NCI-H510A (cell line): ENCODE data around the gene SRRM4.

Experiments
- DNase-seq: peaks from one replicate; lab custom pipeline; 2025; lab: John Stamatoyannopoulos, UW

Gene SRRM4

GRCh38 chr12:119169150-119169549 lies 187.8 kb downstream of the SRRM4 start:
- peak; percentile 8 for DNase-seq

GRCh38 chr12:119171291-119171690 lies 189.9 kb downstream of the SRRM4 start:
- DNase-seq: no peak

- no peak for DNase-seq
These were observed 190.5 kb downstream of the SRRM4 start for GRCh38 chr12:119171691-119172425.

GRCh38 chr12:119175081-119175480 lies 193.7 kb downstream of the SRRM4 start:
- no peak for DNase-seq

- DNase-seq: peak; percentile 71
These were observed 195.1 kb downstream of the SRRM4 start for GRCh38 chr12:119176267-119177055.

GRCh38 chr12:119177056-119177325 lies 195.7 kb downstream of the SRRM4 start:
- DNase-seq: no peak

- no peak for DNase-seq
These were observed 196.5 kb downstream of the SRRM4 start for GRCh38 chr12:119177724-119178380.

GRCh38 chr12:119178544-119179334 lies 197.4 kb downstream of the SRRM4 start, which contains the start of gene HSPB8:
HSPB8 (plus strand) TSS chr12:119178931; CDS start chr12:119179313, 382 bp downstream.
- DNase-seq: peak; percentile 77

- DNase-seq: no peak
These were observed 198.1 kb downstream of the SRRM4 start for GRCh38 chr12:119179335-119180021.

- DNase-seq: no peak
These were observed 199.2 kb downstream of the SRRM4 start for GRCh38 chr12:119180380-119181040.

GRCh38 chr12:119181202-119181601 lies 199.9 kb downstream of the SRRM4 start:
- DNase-seq: no peak

GRCh38 chr12:119181944-119182343 lies 200.6 kb downstream of the SRRM4 start:
- no peak for DNase-seq

- DNase-seq: no peak
These were observed 201.6 kb downstream of the SRRM4 start for GRCh38 chr12:119182701-119183493.

GRCh38 chr12:119183942-119184695 lies 202.8 kb downstream of the SRRM4 start:
- DNase-seq: no peak

GRCh38 chr12:119195256-119195655 lies 213.9 kb downstream of the SRRM4 start:
- DNase-seq: no peak

GRCh38 chr12:119198440-119198839 lies 217.1 kb downstream of the SRRM4 start:
- DNase-seq: no peak

- no peak for DNase-seq
These were observed 219.3 kb downstream of the SRRM4 start for GRCh38 chr12:119200601-119201000.

- DNase-seq: peak; percentile 70
These were observed 220.6 kb downstream of the SRRM4 start for GRCh38 chr12:119201789-119202543.

- DNase-seq: no peak
These were observed 221.2 kb downstream of the SRRM4 start for GRCh38 chr12:119202544-119202943.
